KOPT-K1 (cell line): ENCODE data around the gene SCYGR8.
"Not testable (repeated sequence)": the region's sequence is repeated elsewhere in the genome, so short reads cannot be mapped to it uniquely, and the experiment has no call there.

Experiments used
- H3K27ac ChIP-seq: fragments of 200-600 bp; sonication (generic); 2 replicates; pipeline ENCODE4 v1.5.1; 2016; ENCODE audit warnings: antibody characterized with exemption, mild to moderate bottlenecking, low read depth, low read length; ENCODE audit not compliant: poor library complexity, severe bottlenecking
- H3K36me3 ChIP-seq: fragments of 200-600 bp; sonication (generic); 2 replicates; pipeline ENCODE4 v1.5.1; 2017; ENCODE audit warnings: antibody characterized with exemption, mild to moderate bottlenecking, low read length, moderate library complexity; ENCODE audit not compliant: insufficient read depth
- H3K9me3 ChIP-seq: fragments of 200-600 bp; sonication (generic); 2 replicates; pipeline ENCODE4 v1.5.1; 2017; ENCODE audit warnings: antibody characterized with exemption, low read length, mild to moderate bottlenecking; ENCODE audit not compliant: insufficient read depth, poor library complexity, severe bottlenecking

Gene SCYGR8

DNA sequence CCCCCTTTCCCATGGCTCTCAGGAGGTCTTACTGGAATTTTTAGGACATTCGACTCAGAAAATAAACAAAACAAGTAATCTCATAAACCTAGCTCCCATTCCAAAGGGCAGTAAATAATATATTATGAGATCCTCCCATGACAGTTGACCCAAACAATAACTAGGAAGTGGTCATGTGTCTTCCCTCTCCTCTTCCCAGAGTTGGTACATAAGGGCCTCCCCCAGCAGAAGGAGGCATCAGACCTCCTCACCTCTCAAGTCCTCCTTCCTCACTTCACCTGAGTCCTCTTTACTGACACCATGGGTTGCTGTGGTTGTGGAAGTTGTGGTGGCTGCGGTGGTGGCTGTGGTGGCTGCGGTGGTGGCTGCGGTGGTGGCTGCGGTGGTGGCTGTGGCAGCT, 17.7 kb upstream of the SCYGR8 start, which contains the start of gene SCYGR7:
TSS of gene SCYGR7 (plus strand) at position 301 of the 400 bp plus-strand sequence. CDS start at position 301, 0 bp downstream.
- H3K27ac ChIP-seq = no peak within 1 kb of the TSS
- H3K9me3 ChIP-seq = no peaks in the 10 kb centered on the region
- H3K36me3 ChIP-seq = no peaks in the 10 kb centered on the region

DNA sequence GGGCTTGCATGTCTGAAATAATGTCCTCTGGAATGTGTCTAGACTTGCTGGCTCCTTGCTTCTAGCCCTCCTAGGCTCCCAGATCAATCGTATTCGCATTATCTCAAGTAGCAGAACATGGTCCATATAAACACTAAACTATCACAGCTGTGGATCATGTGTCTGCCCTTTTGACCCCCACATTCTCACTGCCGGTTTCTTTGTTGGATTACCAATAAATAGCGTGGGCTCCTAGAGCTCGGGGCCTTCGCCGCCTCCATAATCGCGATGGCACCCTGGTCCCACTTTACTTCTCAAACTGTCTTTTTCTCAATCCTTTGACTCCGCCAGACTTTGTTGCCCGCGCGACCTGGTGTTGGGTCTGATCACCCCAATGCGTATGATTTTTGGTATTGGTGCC, 6.3 kb upstream of the SCYGR8 start:
- Histone ChIP-seq H3K9me3 (no peaks in the 10 kb centered on the region), H3K36me3 (no peaks in the 10 kb centered on the region), H3K27ac (no peak overlapping the region)

DNA sequence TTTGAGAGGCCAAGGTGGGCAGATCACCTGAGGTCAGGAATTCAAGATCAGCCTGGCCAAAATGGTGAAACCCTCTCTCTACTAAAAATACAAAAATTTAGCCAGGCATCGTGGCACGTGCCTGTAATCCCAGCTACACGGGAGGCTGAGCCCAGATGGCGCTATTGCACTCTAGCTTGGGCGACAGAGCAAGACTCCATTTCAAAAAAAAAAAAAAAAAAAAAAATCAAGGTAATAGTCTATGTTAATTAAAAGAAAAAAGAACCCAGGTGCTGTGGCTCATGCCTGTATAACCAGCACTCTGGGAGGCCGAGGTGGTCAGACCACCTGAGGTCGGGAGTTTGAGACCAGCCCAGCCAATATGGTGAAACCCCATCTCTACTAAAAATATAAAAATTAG, 5.0 kb upstream of the SCYGR8 start:
- H3K9me3 ChIP-seq, H3K36me3 ChIP-seq, H3K27ac ChIP-seq: not testable (repeated sequence)

- Histone ChIP-seq H3K36me3 (no peaks in the 10 kb centered on the region), H3K27ac (no peak overlapping the region), H3K9me3 (no peaks in the 10 kb centered on the region)
Measured at GRCh38 chr2:227748079-227748478, 2.4 kb downstream of the SCYGR8 start.

DNA sequence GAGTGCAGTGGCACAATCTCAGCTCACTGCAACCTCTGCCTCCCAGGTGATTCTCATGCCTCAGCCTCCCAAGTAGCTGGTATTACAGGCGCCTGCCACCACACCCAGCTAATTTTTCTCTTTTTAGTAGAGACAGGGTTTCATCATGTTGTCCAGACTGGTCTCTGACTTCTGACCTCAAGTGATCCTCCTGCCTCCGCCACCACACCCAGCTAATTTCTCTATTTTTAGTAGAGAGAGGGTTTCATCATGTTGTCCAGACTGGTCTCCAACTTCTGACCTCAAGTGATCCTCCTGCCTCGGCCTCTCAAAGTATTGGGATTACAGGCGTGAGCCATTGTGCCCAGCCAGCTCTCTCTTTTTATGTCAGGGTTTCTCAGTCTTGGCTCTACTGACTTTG, 10.6 kb downstream of the SCYGR8 start:
- H3K27ac ChIP-seq, H3K36me3 ChIP-seq, H3K9me3 ChIP-seq: not testable (repeated sequence)

- Histone ChIP-seq H3K36me3 (no peaks in the 10 kb centered on the region), H3K9me3 (no peaks in the 10 kb centered on the region), H3K27ac (no peak overlapping the region)
Measured at GRCh38 chr2:227759411-227760118, 13.9 kb downstream of the SCYGR8 start.

GRCh38 chr2:227761740-227762476, 16.2 kb downstream of the SCYGR8 start:
- H3K9me3 ChIP-seq = no peaks in the 10 kb centered on the region
- H3K27ac ChIP-seq = no peak overlapping the region
- no peaks in the 10 kb centered on the region for H3K36me3 ChIP-seq

DNA sequence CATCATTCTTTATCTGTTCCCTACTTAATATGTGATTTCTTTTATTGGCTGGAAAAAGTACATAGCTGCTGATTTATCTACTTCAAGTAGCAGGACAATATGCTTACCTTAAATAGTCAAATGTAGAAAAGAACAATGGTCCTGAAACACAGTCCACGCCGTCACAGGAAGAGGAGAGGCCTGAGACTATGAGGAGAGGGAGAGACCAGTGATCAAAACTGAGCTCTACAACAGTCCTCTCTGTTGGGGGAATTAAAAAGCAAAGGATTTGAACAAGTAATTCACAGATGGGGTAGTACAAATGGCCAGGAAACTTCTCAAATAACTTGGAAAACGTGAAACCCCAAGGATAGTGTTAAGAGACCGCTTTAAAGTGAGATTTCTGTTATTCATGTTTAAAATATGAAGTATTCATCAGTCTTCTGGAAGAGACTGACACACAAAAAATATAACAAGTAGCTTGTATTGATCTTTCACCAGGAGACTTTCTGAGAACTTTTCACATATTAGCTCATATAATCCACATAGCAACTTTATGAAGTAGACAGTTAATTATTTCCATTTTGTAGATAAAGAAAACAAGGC, 20.2 kb downstream of the SCYGR8 start:
- Histone ChIP-seq H3K9me3 (no peaks in the 10 kb centered on the region), H3K36me3 (no peaks in the 10 kb centered on the region), H3K27ac (no peak overlapping the region)

DNA sequence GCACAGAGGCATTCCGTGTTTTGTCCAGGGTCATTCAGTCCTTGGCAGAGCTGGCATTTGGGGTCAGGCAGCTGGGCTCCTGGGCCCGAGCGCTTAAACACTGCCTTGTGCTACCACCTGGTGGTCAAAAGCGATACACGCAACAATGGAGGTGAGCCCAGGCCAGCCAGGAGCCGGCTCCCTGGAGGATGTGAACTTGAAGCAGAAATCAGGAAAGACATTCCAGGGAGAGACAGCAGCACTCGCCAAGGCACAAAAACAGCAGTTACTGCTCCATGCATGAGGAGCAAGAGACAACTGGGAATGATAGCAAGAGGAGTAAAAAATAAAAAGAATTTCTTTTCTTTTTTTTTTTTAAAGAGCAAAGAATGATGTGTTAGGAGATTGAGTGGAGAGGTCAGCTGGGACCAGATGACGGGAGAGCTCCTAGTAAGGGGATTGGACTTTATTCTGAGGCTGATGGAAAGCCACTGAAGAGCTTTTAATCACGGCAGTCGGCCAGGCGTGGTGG, 20.7 kb downstream of the SCYGR8 start:
- no peaks in the 10 kb centered on the region for H3K36me3 ChIP-seq
- H3K9me3 ChIP-seq = no peaks in the 10 kb centered on the region
- no peak overlapping the region for H3K27ac ChIP-seq

DNA sequence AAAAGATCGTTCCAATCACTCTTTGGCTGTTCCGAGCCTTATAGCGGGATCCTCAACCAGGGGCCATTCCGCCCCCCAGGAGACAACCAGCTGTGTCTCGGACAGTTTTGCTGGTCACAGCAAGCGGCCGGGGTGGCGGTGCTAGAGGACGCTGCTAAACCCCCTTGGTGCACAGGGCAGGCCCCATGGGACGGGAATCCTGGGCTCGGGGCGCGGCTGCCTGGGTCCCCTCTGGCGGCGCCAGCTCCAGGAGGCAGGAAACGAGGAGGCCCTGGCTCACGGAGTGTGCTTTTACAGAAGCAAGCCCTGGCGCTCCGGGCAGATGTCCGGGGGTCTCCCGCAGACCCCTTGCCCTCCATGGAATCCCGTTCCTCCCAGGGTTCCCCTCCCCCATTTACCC, 22.1 kb downstream of the SCYGR8 start:
- Histone ChIP-seq H3K36me3 (no peaks in the 10 kb centered on the region), H3K9me3 (no peaks in the 10 kb centered on the region), H3K27ac (no peak overlapping the region)

DNA sequence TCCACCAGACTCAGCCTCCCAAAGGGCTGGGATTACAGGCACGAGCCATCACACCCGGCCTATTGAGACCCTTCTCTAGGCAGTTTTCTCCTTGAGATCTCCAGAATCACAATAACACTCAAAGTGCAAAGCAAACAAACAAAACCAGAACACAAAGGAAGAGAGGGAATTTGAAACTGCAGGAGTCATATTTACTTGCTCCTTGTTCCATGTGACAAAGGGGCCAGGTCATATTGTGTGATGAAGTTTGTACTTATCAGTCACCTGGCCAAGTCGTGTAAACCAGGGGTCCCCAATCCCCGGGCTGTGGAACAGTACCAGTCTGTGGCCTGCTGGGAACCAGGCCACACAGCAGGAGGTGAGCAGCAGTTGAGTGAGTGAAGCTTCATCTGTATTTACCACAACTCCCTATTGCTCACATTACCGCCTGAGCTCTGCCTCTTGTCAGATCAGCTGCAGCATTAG, 26.5 kb downstream of the SCYGR8 start:
- Histone ChIP-seq H3K36me3 (no peaks in the 10 kb centered on the region), H3K9me3 (no peaks in the 10 kb centered on the region), H3K27ac (no peak overlapping the region)

DNA sequence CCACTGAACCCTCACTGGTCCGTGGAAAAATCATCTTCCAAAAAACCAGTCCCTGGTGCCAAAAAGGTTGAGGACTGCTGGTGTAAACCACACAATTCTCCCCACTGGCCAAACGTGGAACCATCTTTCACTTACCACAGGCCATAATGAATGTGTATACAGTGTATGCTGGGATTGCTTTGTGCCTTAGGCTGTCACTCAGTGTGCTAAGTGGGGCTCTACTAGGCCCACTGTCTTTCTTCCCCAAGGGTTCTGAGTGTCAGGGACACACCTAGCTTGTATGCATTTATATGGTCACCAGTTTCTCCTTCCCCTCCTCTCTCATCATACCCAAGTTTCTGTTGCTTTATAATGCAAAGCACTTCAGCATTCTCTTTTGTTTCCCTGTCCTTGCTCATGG, 27.2 kb downstream of the SCYGR8 start:
- Histone ChIP-seq H3K27ac (no peak overlapping the region), H3K36me3 (no peaks in the 10 kb centered on the region), H3K9me3 (no peaks in the 10 kb centered on the region)

- Histone ChIP-seq H3K27ac (no peak overlapping the region), H3K9me3 (no peaks in the 10 kb centered on the region), H3K36me3 (no peaks in the 10 kb centered on the region)
Measured at GRCh38 chr2:227774011-227774624, 28.4 kb downstream of the SCYGR8 start.

- H3K27ac ChIP-seq = no peak overlapping the region
- H3K36me3 ChIP-seq = no peaks in the 10 kb centered on the region
- H3K9me3 ChIP-seq = no peaks in the 10 kb centered on the region
Measured at GRCh38 chr2:227774895-227775842, 29.5 kb downstream of the SCYGR8 start.
